Activated naive CD8-positive, alpha-beta T cell treated with anti-CD3 and anti-CD28 coated beads, Interleukin-2, amount 10 ng/mL, durations not matched to agents 7 days and 5 days (primary cell): ENCODE measurements around the gene IRF2. TPM values are rescaled to one million over a fixed set of nuclear protein-coding genes. Genes with fewer than 3 reads are reported as not detected.
A peak's percentile ranks its signal among the peaks of the same experiment; 100 is the strongest.

Experiments used
- ATAC-seq: fragments of 150-1000 bp; cut with Tn5 transposase; one replicate; pipeline ENCODE4 v1.10.0; 2021; ENCODE audit warnings: low read depth, moderate library complexity
- POLR2A ChIA-PET: fragments of 350-600 bp; sonication (Branson Sonifier 250); formaldehyde crosslinking; loops from one replicate; lab custom pipeline; 2021; ENCODE audit warnings: antibody characterized with exemption; lab: Charles Lee
- DNase-seq: peaks from one replicate; pipeline ENCODE4 v3.0.0; 2021
- H3K27ac Mint-ChIP-seq: one replicate; pipeline ENCODE4 v1.8.0; 2022; ENCODE audit warnings: mild to moderate bottlenecking, mixed read lengths
- H3K27me3 Mint-ChIP-seq: one replicate; pipeline ENCODE4 v1.8.0; 2022; ENCODE audit warnings: mild to moderate bottlenecking, moderate library complexity, mixed read lengths
- H3K36me3 Mint-ChIP-seq: one replicate; pipeline ENCODE4 v1.8.0; 2021; ENCODE audit warnings: mild to moderate bottlenecking, mixed read lengths
- H3K4me1 Mint-ChIP-seq: one replicate; pipeline ENCODE4 v1.8.0; 2021; ENCODE audit warnings: mixed read lengths
- H3K4me3 Mint-ChIP-seq: one replicate; pipeline ENCODE4 v1.8.0; 2022; ENCODE audit warnings: mild to moderate bottlenecking, moderate library complexity, mixed read lengths
- H3K9me3 Mint-ChIP-seq: one replicate; pipeline ENCODE4 v1.8.0; 2021; ENCODE audit warnings: mixed read lengths
- total RNA-seq, 2 experiments: library from RNA; stranded (reverse); gene quantifications; one replicate each; pipeline ENCODE4 v1.2.3, GENCODE V29; 2021

Gene IRF2
- total RNA-seq, 2 experiments from 2014 or later: 72.0 to 73.2 TPM

DNA sequence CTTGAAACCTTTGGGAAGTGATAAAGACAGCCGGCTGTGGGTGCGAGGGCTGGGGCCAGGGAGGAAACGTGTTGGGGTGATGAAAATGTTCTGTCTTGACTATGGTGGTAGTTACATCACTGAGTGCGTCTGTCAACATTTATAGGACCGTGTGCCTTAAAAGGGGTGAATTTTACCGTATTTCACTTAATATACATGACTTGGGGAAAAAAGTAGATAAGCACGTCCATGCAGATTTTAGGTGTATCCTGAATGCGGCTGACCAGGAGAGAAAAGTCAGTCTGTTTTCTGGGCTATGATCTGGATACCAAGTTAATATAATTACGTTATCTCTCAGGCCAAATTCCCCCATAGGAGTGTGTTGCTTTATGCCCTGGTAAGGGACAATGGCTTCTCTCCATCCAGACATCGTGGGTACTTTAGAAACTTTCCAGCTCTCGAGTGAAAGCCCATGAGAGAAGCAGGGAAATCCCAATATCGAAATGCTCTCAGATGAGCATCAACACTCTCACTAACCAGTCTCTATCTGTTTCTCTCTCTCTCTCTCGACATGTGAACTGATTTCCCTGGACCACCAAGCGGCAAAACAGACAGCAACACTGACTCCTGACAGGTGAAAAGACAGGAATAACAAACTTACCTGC, 71.5 kb downstream of the IRF2 start:
- POLR2A ChIA-PET: no interaction called here
- ATAC-seq: no peak
- no peaks in the 10 kb centered on the region for H3K27me3 Mint-ChIP-seq
- peaks cover 63% of the 10 kb centered on the region for H3K36me3 Mint-ChIP-seq
- DNase-seq: no peak
- H3K9me3 Mint-ChIP-seq: no peaks in the 10 kb centered on the region
- no peak overlapping the region for H3K4me3 Mint-ChIP-seq
- H3K4me1 Mint-ChIP-seq: peaks cover 15% of the 10 kb centered on the region
- H3K27ac Mint-ChIP-seq: peak overlapping the region; percentile 4

- Mint-ChIP-seq H3K27me3 (no peaks in the 10 kb centered on the region), H3K4me3 (no peak overlapping the region), H3K9me3 (no peaks in the 10 kb centered on the region), H3K4me1 (peaks cover 18% of the 10 kb centered on the region), H3K36me3 (peaks cover 64% of the 10 kb centered on the region), H3K27ac (no peak overlapping the region)
- ATAC-seq: no peak
- POLR2A ChIA-PET: no interaction called here
- DNase-seq: no peak
Observed at GRCh38 chr4:184402239-184402638, 72.1 kb downstream of the IRF2 start.

GRCh38 chr4:184401397-184402171, 72.8 kb downstream of the IRF2 start:
- DNase-seq (no peak), ATAC-seq (no peak)
- Mint-ChIP-seq H3K9me3 (no peaks in the 10 kb centered on the region), H3K36me3 (peaks cover 66% of the 10 kb centered on the region), H3K4me1 (peaks cover 15% of the 10 kb centered on the region), H3K27ac (no peak overlapping the region), H3K27me3 (no peaks in the 10 kb centered on the region), H3K4me3 (no peak overlapping the region)
- POLR2A ChIA-PET: no interaction called here

GRCh38 chr4:184400891-184401290, 73.5 kb downstream of the IRF2 start:
- ATAC-seq (no peak), DNase-seq (no peak)
- no peaks in the 10 kb centered on the region for H3K9me3 Mint-ChIP-seq
- H3K4me3 Mint-ChIP-seq: no peak overlapping the region
- H3K36me3 Mint-ChIP-seq: peaks cover 67% of the 10 kb centered on the region
- POLR2A ChIA-PET: no interaction called here
- H3K4me1 Mint-ChIP-seq: peaks cover 17% of the 10 kb centered on the region
- H3K27ac Mint-ChIP-seq: no peak overlapping the region
- no peaks in the 10 kb centered on the region for H3K27me3 Mint-ChIP-seq

DNA sequence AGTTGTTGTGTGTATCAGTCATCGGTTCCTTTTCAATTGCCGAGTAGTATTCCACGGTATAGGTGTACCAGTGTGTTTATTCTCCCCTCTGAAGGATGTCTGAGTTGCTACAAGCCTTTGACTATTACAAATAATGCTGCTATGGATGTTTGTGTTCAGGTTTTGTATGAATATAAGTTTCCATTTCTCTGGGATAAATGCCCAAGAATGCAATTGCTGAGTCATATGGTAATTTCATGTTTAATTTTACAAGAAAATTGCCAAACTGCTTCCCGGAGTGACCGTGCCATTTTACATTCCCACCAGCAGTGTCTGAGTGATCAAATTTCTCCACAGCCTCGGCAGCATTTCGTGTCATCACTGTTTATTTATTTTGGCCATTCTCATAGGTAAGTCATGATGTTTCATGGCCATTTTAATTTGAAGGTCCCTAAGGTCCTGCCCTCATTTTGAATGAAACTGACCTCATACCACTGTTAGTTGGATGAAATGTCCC, 73.9 kb downstream of the IRF2 start:
- Mint-ChIP-seq H3K27me3 (no peaks in the 10 kb centered on the region), H3K36me3 (peaks cover 68% of the 10 kb centered on the region), H3K9me3 (no peaks in the 10 kb centered on the region), H3K27ac (no peak overlapping the region), H3K4me1 (peaks cover 18% of the 10 kb centered on the region), H3K4me3 (no peak overlapping the region)
- DNase-seq: no peak
- ATAC-seq: no peak
- POLR2A ChIA-PET: no interaction called here

GRCh38 chr4:184399512-184399908, 74.8 kb downstream of the IRF2 start:
- Mint-ChIP-seq H3K4me1 (peaks cover 21% of the 10 kb centered on the region), H3K9me3 (no peaks in the 10 kb centered on the region), H3K36me3 (peaks cover 68% of the 10 kb centered on the region), H3K27me3 (no peaks in the 10 kb centered on the region), H3K27ac (no peak overlapping the region), H3K4me3 (no peak overlapping the region)
- ATAC-seq (no peak), DNase-seq (no peak)
- POLR2A ChIA-PET: interaction anchor here (1.2 kb wide), 1 partner anchor 9 kb away, joined by 3 read pairs; no protein-coding TSS in a partner anchor

DNA sequence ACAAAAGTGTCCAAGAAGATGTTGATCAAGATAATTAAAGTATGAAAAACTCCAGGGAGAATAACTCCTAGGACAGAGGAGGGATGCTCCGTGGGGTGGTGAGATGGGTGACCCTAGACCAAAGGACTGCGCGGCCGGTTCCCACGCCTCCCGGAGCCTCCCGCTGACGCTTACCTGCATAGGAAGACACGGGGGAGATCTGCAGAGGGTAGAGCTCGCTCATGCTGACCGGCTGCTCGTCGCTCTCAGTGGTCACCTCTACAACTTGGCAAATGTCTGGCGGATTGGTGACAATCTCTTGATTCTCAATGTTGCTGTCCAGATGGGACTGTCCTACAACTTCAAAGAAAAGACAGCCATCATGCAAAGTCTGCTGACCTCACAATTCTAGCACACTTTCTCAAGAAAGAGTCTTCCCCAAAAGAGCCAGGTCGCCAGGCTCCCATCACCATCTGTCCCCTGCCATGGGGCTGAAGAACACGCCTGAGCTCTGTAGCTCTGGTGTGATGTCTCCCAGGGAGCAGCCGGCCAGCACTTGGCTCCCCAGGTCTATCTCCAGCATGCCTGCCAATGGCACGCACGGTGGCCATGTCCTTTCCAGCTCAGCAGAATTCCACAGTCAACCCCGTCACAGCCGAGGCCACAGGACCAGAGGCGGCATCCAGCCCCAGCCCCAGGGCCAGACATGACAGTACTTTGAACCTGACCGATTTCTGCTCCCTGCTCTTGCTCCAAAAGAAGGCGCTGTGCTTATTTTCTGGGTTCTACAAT, 75.4 kb downstream of the IRF2 start:
- DNase-seq (no peak), ATAC-seq (no peak)
- POLR2A ChIA-PET: interaction anchor here (1.2 kb wide), 1 partner anchor 8 kb away, joined by 3 read pairs; no protein-coding TSS in a partner anchor
- Mint-ChIP-seq H3K27ac (no peak overlapping the region), H3K4me3 (no peak overlapping the region), H3K9me3 (no peaks in the 10 kb centered on the region), H3K36me3 (peaks cover 70% of the 10 kb centered on the region), H3K27me3 (no peaks in the 10 kb centered on the region), H3K4me1 (peaks cover 23% of the 10 kb centered on the region)

GRCh38 chr4:184397516-184398163, 76.7 kb downstream of the IRF2 start:
- peaks cover 70% of the 10 kb centered on the region for H3K36me3 Mint-ChIP-seq
- H3K4me1 Mint-ChIP-seq: peaks cover 23% of the 10 kb centered on the region
- no peak overlapping the region for H3K4me3 Mint-ChIP-seq
- H3K27ac Mint-ChIP-seq: no peak overlapping the region
- POLR2A ChIA-PET: no interaction called here
- DNase-seq (no peak), ATAC-seq (no peak)
- H3K9me3 Mint-ChIP-seq: no peaks in the 10 kb centered on the region
- H3K27me3 Mint-ChIP-seq: no peaks in the 10 kb centered on the region

- Mint-ChIP-seq H3K4me1 (peaks cover 22% of the 10 kb centered on the region), H3K36me3 (peaks cover 71% of the 10 kb centered on the region), H3K9me3 (no peaks in the 10 kb centered on the region), H3K27me3 (no peaks in the 10 kb centered on the region), H3K4me3 (no peak overlapping the region), H3K27ac (no peak overlapping the region)
- no peak for ATAC-seq
- POLR2A ChIA-PET: interaction anchor here (0.7 kb wide), 1 partner anchor 12 kb away, joined by 3 read pairs; no protein-coding TSS in a partner anchor
- DNase-seq: no peak
Observed at GRCh38 chr4:184396570-184397515, 77.5 kb downstream of the IRF2 start.

- H3K4me3 Mint-ChIP-seq: no peak overlapping the region
- POLR2A ChIA-PET: interaction anchor here (0.7 kb wide), 1 partner anchor 12 kb away, joined by 3 read pairs; no protein-coding TSS in a partner anchor
- ATAC-seq (no peak), DNase-seq (no peak)
- peaks cover 74% of the 10 kb centered on the region for H3K36me3 Mint-ChIP-seq
- H3K4me1 Mint-ChIP-seq: peaks cover 21% of the 10 kb centered on the region
- H3K9me3 Mint-ChIP-seq: no peaks in the 10 kb centered on the region
- H3K27ac Mint-ChIP-seq: peak overlapping the region; percentile 42
- H3K27me3 Mint-ChIP-seq: no peaks in the 10 kb centered on the region
Observed at GRCh38 chr4:184395971-184396391, 78.4 kb downstream of the IRF2 start.

GRCh38 chr4:184395451-184395917, 78.9 kb downstream of the IRF2 start:
- Mint-ChIP-seq H3K9me3 (no peaks in the 10 kb centered on the region), H3K27ac (no peak overlapping the region), H3K27me3 (no peaks in the 10 kb centered on the region), H3K4me3 (no peak overlapping the region), H3K36me3 (peaks cover 72% of the 10 kb centered on the region), H3K4me1 (peaks cover 23% of the 10 kb centered on the region)
- ATAC-seq: no peak
- POLR2A ChIA-PET: no interaction called here
- no peak for DNase-seq
